ENCODE data around the gene SPATA31C1. TPM values are rescaled to one million over a fixed set of nuclear protein-coding genes. Genes with fewer than 3 reads are reported as not detected.

Gene SPATA31C1
- total and polyA plus RNA-seq, 2 donors (not counting 1 experiment from before 2014, with no cell fraction given): not detected

- ChIA-PET CTCF (no interaction called here), POLR2A (no interaction called here)
- Histone ChIP-seq H2AFZ (ENCODE audit: insufficient read depth, low read depth, low read length, poor library complexity, severe bottlenecking) (no peak overlapping the region), H3K27me3 (replicated peaks in 1 of 4; ENCODE audit: control extremely low read depth in 1 of 4, control insufficient read depth in 3 of 4, insufficient read depth in 4 of 4, low read length in 3 of 4) (peaks cover 0 to 5% (median 0%) of the 10 kb centered on the region in 4 experiments), H3K9me3 (ENCODE audit: control extremely low read depth in 1 of 3, control insufficient read depth in 2 of 3, insufficient read depth in 1 of 3, low read length in 2 of 3) (peaks cover 0 to 4% (median 2%) of the 10 kb centered on the region in 3 donors), H3K4me2 (replicated peaks; ENCODE audit: low read depth, low read length, poor library complexity, severe bottlenecking) (no peak overlapping the region), H3K4me3 (ENCODE audit: control extremely low read depth in 1 of 5, extremely low read depth in 1 of 5, insufficient read depth in 1 of 5, low read depth in 2 of 5, low read length in 4 of 5) (no peak overlapping the region), H3K27ac (ENCODE audit: low read length in 2 of 2) (no peak overlapping the region), H3K79me2 (ENCODE audit: control insufficient read depth, insufficient read depth, low read length) (no peaks in the 10 kb centered on the region), H3K36me3 (replicated peaks in 1 of 2; ENCODE audit: control extremely low read depth in 1 of 2, control insufficient read depth in 1 of 2, extremely low read depth in 1 of 2, insufficient read depth in 2 of 2, low read length in 1 of 2) (no peaks in the 10 kb centered on the region), H3K9ac (ENCODE audit: low read length) (no peak overlapping the region), H3K4me1 (ENCODE audit: control insufficient read depth in 2 of 2, insufficient read depth in 2 of 2, low read length in 2 of 2) (no peaks in the 10 kb centered on the region), H4K20me1 (ENCODE audit: control insufficient read depth, insufficient read depth, low read length, poor library complexity, severe bottlenecking) (no peaks in the 10 kb centered on the region)
- Mint-ChIP-seq H3K4me1 (no peaks in the 10 kb centered on the region), H3K27ac (no peak overlapping the region), H3K9me3 (ENCODE audit: insufficient read depth) (no peaks in the 10 kb centered on the region), H3K4me3 (no peak overlapping the region), H3K27me3 (peaks cover 14% of the 10 kb centered on the region)
- no peak for ATAC-seq (ENCODE audit: low read depth)
- intact Hi-C loops (cut with micrococcal nuclease): no loop called here
- 76% methylated on average over 9 of the region's 21 CpGs for WGBS (ENCODE audit: insufficient coverage)
- no peak for TF ChIP-seq EZH2 (IDR thresholded peaks at IDR 0.05; ENCODE audit: borderline replicate concordance, insufficient read depth, low read depth, low read length, poor library complexity, severe bottlenecking)
- TF ChIP-seq CTCF (IDR thresholded peaks at IDR 0.05): no peak
- DNase-seq: no peak
Observed at GRCh38 chr9:87944682-87945081, 26.9 kb downstream of the SPATA31C1 start.

GRCh38 chr9:87950296-87950695, 32.5 kb downstream of the SPATA31C1 start:
- Mint-ChIP-seq H3K27me3 (peaks cover 19% of the 10 kb centered on the region), H3K9me3 (ENCODE audit: insufficient read depth) (peaks cover 2% of the 10 kb centered on the region), H3K27ac (no peak overlapping the region), H3K4me3 (no peak overlapping the region), H3K4me1 (no peaks in the 10 kb centered on the region)
- Histone ChIP-seq H3K27ac (ENCODE audit: low read length in 2 of 2) (no peak overlapping the region), H3K27me3 (replicated peaks in 1 of 4; ENCODE audit: control extremely low read depth in 1 of 4, control insufficient read depth in 3 of 4, insufficient read depth in 4 of 4, low read length in 3 of 4) (no peaks in the 10 kb centered on the region), H3K9me3 (ENCODE audit: control extremely low read depth in 1 of 3, control insufficient read depth in 2 of 3, insufficient read depth in 1 of 3, low read length in 2 of 3) (peaks cover 5 to 13% (median 6%) of the 10 kb centered on the region in 3 donors), H3K9ac (ENCODE audit: low read length) (no peak overlapping the region), H4K20me1 (ENCODE audit: control insufficient read depth, insufficient read depth, low read length, poor library complexity, severe bottlenecking) (no peaks in the 10 kb centered on the region), H3K4me1 (ENCODE audit: control insufficient read depth in 2 of 2, insufficient read depth in 2 of 2, low read length in 2 of 2) (no peaks in the 10 kb centered on the region), H3K4me3 (ENCODE audit: control extremely low read depth in 1 of 5, extremely low read depth in 1 of 5, insufficient read depth in 1 of 5, low read depth in 2 of 5, low read length in 4 of 5) (no peak overlapping the region), H3K79me2 (ENCODE audit: control insufficient read depth, insufficient read depth, low read length) (no peaks in the 10 kb centered on the region), H3K4me2 (replicated peaks; ENCODE audit: low read depth, low read length, poor library complexity, severe bottlenecking) (no peak overlapping the region), H2AFZ (ENCODE audit: insufficient read depth, low read depth, low read length, poor library complexity, severe bottlenecking) (no peak overlapping the region), H3K36me3 (replicated peaks in 1 of 2; ENCODE audit: control extremely low read depth in 1 of 2, control insufficient read depth in 1 of 2, extremely low read depth in 1 of 2, insufficient read depth in 2 of 2, low read length in 1 of 2) (no peaks in the 10 kb centered on the region)
- no peak for TF ChIP-seq EZH2 (IDR thresholded peaks at IDR 0.05; ENCODE audit: borderline replicate concordance, insufficient read depth, low read depth, low read length, poor library complexity, severe bottlenecking)
- TF ChIP-seq CTCF (IDR thresholded peaks at IDR 0.05): no peak
- whole genome bisulfite sequencing (ENCODE audit: insufficient coverage): 77% methylated on average over 1 of the region's 1 CpG
- DNase-seq: no peak
- intact Hi-C loops (cut with micrococcal nuclease): no loop called here
- ChIA-PET POLR2A (no interaction called here), CTCF (interaction anchor here (1.8 to 2.1 kb wide), 2 partner anchors 629 to 641 kb away, joined by 5 to 8 read pairs; no protein-coding TSS in a partner anchor)
- ATAC-seq (ENCODE audit: low read depth): no peak
